HG03066 (cell line): Measurements from ENCODE around the gene EFNA2.

Experiments
- ATAC-seq: cut with Tn5 transposase; IDR thresholded peaks from one replicate; pipeline ENCODE4 v1.9.1; 2021; ENCODE audit warnings: low read depth; ENCODE audit not compliant: unreplicated experiment

The EFNA2 gene

DNA sequence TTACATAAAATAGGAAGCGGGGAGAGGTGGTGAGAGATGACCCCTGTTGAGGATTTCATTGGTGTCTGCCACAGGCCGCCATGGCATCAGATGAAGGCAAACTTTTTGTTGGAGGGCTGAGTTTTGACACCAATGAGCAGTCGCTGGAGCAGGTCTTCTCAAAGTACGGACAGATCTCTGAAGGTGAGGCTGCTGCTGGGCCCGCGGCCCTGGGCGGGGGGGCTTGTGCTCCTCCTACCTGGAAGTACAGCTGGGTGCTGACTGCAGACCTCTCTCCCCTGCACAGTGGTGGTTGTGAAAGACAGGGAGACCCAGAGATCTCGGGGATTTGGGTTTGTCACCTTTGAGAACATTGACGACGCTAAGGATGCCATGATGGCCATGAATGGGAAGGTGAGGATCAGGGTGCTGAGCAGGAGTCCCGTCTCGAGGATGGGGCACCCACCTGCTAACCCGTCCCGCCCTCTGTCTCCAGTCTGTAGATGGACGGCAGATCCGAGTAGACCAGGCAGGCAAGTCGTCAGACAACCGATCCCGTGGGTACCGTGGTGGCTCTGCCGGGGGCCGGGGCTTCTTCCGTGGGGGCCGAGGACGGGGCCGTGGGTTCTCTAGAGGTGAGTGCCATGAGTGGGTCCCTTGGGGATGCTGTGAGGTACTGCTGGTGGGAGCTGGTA, 14.7 kb upstream of the EFNA2 start:
- ATAC-seq, result no peak

DNA sequence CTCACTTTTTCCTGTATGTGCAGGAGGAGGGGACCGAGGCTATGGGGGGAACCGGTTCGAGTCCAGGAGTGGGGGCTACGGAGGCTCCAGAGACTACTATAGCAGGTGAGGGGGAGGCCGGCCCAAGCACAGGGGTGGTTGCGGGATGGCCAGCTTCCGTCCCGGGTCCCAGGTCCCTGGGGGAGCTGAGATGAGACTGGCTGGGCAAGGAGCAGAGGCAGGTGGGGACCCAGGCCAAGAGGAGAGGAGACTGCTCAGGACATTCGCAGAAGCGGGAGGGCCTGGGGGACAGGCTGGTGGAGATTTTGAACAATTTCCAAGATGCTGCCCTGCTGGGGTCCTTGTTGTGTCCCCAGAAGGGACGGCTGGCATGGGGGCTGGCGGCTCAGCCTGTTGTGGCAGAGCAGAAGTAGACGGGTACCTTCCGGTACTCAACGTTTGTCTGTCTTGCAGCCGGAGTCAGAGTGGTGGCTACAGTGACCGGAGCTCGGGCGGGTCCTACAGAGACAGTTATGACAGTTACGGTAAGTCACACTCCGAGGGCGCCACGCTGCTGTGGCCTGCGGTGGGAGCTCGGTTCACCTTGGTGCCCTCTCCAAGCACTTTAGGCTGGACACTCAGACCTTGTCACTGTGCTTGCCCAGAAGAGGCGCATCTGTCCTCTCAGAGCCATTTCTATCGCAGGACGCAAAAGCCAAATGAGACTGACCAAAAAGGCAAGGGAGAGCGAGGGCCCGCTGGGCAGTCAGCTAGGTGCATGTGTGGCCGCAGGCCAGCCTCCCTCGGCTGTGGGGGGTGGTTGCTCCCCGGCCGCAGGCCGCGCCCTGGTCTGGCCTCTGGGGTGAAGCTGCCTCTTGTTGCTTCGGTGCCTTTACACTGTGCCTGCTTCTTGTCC, 13.9 kb upstream of the EFNA2 start:
- no peak for ATAC-seq

DNA sequence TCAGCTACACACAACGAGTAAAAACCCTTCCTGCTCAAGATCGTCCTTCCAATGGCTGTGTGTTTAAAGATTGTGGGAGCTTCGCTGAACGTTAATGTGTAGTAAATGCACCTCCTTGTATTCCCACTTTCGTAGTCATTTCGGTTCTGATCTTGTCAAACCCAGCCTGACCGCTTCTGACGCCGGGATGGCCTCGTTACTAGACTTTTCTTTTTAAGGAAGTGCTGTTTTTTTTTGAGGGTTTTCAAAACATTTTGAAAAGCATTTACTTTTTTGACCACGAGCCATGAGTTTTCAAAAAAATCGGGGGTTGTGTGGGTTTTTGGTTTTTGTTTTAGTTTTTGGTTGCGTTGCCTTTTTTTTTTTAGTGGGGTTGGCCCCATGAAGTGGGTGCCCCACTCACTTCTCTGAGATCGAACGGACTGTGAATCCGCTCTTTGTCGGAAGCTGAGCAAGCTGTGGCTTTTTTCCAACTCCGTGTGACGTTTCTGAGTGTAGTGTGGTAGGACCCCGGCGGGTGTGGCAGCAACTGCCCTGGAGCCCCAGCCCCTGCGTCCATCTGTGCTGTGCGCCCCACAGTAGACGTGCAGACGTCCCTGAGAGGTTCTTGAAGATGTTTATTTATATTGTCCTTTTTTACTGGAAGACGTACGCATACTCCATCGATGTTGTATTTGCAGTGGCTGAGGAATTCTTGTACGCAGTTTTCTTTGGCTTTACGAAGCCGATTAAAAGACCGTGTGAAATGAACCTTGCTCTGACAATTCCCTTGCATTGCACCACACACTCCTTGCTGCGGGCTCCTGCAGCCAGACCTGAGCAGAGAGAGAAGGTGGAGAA, 13.0 kb upstream of the EFNA2 start:
- ATAC-seq, result no peak

DNA sequence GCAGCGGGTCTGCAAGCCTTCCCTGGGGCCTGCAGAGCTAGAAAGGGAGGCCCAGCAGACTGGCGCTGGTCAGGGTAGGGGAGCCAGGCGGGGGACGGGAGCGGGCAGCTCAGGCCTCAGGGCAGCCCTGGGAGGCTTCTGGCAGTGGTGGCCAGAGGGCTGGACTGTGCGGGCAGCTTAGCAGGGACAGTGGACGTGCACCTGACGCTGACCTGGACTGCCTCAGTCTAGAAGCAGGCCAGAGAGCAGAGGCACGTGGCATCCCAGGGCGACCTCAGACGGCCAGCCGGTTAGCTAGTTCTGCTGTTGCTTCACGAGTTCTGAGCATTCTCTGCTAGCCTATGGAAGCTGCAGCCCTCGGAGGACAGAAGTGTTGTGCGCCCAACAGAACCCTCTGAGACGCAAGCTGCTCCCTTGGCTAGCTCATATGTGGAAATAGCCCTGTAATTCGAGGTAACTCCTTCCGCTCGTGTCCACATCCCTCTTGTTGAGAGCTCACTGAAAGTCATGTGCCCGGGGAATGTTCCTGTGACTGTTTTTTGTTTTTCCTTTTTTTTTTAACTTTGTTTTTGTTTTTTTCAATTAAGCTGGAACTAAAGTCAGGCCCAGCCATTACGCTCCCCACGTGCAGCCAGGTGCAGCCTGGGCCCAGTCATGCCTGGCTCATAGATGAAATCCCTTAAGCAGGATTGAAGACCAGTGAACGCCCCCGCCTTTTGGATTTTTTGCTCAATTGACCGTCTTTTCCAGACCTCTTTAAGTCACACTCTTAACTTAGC, 12.2 kb upstream of the EFNA2 start:
- ATAC-seq, result no peak

DNA sequence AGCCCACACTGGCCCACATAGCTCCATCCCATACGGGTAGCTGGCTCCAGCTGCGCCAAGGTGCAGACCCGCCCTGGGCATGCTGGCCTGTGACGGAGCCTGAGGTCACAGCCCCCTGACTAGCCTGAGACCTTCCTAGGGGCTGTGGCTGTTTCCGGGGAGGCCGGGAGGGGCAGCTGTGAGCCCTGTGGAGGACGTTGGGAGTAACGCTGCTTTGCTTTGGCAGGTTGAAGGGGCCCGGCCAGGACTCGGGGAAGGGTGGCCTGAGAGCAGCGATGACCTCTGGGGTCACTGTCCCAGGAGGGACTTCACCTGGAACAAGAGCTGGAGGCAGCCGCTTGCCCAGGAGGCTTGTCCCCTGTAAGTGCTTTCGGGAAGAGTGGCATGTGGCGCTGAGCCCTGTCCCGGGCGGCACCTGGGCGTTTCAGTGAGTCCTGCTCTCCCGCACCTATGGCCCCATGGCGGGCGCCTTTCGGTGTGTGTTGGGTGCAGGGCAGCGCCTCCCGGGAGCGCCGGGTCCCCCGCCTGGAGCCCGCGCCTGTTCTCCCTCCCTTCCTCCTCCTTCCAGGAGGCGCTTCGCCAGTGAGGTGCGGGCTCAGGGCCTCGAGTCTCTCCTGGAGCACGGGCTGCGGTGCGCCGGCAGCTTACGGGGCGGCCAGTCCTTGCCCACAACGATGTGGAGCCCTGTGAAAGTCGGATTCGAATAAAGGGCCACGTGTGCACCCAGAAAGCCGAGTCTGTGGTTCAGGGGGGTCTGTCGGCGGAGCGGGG, 11.4 kb upstream of the EFNA2 start:
- no peak for ATAC-seq

DNA sequence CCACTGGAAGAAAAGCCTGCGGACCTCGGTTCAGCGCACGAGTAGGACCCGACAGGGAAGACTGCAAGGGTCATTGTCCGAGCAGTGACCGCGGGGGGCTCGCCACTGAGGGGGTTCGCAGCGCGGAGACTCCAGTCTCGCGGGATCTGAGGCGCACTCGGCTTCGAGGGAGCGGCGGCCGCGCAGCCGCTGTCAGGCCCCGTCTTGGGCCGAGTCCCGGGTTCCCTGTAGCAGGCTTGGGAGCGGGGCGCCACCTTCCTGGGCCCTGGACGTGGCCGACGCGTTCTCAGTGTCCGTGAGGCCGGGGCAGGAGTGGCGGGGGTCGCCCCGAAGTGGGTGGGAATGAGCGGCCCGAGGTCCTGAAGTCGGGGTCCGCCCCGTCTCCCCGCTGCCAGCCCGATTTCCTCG, 10.8 kb upstream of the EFNA2 start:
- ATAC-seq, result no peak

DNA sequence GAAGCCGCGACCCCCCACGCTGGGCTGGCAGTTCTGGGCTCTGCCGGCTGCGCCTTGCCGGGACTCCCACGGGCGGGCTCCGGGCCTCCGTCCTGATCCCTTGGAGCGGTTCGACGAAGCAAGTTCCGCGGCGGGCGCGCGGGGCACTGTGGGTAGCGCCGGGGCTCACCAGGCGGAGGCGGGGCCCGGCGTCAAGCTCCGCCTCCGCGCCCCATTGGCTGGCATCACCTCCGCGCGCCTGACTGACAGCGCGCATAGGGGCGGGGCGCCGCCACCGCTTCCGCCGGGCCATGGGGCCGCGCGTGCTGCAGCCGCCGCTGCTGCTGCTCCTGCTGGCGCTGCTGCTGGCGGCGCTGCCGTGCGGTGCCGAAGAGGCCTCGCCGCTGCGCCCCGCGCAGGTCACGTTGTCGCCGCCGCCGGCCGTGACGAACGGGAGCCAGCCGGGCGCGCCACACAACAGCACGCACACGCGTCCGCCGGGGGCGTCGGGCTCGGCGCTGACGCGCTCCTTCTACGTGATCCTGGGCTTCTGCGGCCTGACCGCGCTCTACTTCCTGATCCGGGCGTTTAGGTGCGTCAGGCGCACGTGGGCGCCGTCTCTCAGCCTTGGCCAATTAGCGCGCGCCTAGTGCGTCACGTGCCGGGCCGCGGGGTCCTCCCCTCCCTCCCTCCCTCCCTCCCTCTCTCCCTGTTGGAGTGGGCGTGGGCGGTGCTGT, 10.3 kb upstream of the EFNA2 start, which contains the start of gene FAM174C:
Gene FAM174C, plus strand, starts transcription at position 271 of the 716 bp plus-strand sequence. Its CDS starts 20 bp downstream, at position 291.
- peak; percentile 66 for ATAC-seq

DNA sequence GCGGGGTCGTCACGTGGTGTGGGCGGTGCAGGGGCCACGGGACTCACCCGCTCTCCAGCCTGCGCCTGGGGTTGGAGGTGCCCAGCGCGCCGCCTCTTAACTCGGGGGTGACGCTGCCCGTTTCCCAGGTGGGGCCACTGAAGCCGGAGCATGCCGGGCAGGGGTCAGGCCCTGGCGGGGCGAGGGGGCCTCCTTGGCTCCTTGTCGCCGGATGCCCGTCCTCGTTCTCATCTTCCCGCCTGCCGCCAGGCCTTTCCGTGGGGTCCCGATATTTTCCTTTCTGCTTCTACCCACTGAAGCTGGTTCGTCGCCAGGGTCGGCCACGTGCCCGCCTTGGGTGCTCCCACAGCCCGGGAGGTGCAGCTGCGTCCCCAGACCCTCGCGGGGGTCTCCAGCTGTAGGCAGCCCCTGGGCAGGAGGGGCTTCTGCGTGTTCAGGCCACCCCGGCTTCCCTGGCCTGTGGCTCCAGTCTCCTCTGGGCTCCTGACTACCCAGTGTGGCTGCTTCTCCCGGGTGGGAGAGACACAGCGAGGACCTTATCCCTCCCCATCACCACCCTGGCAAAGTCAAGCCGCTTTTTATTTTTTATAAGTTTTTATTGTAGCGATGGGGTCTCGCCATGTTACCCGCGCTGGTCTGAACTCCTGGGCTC, 9.6 kb upstream of the EFNA2 start:
- no peak for ATAC-seq

DNA sequence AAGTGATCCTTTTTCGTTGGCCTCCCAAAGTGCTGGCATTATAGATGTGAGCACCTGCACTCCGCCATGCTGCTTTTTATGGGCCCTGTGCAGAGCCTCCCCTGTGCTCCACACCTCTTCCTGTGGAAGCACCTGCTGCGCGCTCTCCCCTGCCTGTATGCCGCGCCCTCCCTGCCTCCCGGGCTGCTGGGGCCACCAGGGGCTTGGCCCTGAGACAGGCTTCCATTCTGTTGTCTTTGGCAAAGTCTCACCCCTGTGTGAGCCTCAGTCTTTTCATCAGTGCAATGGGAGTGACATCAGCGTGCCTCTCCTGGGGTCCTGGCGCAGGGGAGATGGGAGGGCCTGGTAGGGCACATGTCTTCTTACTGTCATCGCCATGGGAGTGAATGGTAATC, 9.0 kb upstream of the EFNA2 start:
- ATAC-seq, result no peak

DNA sequence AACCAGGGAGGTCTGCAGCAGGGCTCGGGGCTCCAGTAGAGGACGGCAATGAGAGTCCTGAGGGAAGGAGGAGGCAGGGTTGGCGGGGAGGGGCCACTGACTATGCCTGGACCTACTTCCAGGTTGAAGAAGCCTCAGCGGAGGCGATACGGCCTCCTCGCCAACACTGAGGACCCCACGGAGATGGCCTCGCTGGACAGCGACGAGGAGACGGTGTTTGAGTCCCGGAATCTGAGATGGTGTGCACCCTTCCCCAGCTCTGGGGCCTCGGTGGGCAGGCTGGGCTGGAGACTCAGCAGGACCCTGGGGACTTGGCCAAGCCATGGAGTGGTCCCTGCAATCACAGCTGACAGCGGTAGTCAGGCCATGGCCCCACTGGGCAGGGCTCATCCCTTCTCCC, 8.6 kb upstream of the EFNA2 start:
- no peak for ATAC-seq

DNA sequence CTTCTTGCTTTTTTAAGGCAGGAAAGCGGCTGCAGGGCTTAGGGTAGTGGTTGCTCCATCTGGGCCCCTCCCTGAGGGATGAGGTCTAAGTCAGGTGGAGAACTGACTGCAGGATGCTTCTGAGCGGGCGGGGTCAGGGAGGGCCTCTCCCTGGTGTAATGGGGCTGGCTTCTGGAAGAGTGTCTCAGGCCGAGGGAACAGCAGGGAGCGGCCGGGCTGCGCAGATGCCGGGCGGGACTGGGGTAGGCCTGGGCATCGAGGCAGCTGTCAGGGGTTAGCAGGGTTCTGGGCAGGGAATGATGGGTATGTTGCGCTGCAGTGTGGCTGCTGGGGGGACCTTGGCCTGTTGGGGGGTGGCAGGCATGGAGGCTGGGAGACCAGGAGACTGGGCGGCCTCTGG, 7.6 kb upstream of the EFNA2 start:
- ATAC-seq, result no peak

DNA sequence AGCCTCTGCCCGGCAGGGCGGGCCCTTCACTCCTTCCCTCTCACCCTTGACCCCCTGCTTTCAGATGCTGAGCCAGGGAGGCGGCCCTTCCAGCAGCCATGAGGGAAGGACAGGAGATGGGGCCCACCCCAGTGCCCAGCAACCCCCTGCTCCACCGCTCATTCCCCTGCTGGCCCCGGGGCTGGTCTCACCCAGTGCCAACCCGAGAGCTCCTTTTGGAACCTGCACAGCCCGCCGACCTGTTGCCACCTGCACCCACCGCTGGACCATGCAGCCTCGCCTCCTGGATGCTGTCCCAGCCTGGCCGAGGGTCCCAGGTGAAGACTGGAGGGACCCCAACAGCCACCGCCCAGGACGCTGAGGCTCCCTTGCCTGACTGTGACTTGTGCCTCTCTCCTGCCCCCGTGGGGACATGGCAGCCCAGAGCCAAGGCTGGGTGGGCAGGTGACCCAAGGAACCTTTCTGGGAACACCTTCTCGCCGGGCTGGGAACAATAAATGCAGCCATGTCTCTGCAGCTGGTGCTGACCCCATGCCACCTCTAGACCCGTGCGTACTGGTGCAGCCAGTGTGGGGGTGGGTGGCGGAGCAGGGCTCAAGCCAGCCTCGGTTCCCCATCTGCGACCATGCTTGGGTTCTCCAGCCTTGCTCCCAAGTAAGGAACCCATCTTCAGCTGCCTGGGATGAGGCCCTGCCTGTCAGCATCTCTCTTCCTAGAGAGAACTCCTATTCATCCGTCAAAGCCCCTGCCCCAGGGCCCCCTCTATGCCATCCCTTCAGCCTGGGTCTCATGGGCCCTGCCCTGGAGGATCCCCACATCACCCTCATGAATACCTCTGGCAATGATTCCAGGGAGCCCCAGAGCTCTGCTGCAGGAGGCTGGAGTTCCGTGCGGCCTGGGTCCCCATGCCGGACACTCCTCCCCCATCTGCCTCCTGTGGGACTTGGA, 6.7 kb upstream of the EFNA2 start:
- ATAC-seq, result no peak

DNA sequence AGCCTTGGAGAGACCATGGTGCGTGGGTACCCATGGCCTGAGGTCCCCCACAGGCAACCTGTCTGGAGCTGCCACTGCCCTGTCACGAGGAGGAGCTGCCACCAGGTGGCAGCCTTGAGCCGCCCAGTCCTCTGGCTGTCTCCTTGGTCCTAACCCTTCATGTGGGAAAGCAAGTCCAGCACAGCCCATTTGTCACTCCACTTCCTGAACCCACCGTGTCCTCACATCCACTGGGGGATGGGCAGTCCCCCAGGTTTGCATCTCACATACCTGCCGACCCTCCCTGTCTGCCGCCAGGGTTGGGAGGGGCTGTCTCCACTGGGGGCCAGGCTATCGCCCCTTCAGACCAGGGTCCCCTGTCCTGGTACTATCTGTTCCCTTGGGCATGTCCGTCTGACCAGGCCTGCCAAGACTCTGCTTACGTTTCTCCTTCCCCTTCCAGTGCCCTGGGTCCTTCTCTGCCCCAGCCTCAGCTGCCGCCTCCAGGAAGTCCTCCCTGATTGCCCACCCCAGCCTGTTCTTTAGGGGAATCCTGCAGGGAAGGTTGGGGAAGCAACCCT, 5.8 kb upstream of the EFNA2 start:
- ATAC-seq, result no peak

DNA sequence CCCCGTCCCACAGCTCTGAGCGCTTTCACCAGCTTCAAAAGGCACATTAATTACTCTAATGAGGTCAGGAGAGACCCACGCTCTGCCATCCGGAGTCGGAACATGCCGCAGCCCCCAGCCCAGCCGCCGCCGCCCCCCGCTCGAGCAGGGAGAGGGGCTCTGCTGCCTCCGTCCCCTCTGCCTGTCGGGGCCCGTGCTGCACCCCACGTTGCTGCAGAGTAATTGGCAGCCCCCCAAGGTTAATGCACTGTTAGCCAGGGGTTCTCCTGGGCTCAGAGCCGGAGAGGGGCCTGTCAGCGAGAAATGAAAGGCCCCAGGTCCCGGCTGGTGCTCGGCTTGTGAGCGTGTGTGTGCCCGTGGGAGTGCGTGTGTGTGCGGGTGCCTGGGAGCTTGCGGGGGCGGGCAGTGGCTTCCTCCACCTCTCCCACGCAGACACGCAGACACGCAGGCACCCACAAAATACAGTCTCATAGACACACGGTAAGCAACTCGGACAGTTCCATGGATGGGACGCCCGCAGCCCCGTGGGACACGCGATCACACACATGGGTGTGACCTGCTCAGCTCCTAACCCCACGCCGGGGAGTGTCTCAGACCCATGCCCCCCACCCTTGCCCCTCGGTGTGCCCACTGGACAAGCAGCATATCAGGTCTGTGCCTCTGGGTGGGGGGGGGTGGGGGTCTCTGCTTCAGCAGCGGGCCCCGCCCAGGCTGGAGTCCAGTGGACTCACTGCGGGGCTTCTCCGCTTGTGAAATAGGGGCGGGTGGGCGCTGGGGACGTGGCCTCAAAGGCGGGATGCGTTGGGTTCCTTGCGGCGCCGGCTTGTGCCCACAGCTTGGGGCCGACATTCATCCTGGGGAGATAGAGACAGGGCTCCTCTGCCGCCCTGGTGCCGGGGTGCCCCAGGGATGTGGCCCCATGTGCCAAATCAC, 4.8 kb upstream of the EFNA2 start:
- no peak for ATAC-seq

DNA sequence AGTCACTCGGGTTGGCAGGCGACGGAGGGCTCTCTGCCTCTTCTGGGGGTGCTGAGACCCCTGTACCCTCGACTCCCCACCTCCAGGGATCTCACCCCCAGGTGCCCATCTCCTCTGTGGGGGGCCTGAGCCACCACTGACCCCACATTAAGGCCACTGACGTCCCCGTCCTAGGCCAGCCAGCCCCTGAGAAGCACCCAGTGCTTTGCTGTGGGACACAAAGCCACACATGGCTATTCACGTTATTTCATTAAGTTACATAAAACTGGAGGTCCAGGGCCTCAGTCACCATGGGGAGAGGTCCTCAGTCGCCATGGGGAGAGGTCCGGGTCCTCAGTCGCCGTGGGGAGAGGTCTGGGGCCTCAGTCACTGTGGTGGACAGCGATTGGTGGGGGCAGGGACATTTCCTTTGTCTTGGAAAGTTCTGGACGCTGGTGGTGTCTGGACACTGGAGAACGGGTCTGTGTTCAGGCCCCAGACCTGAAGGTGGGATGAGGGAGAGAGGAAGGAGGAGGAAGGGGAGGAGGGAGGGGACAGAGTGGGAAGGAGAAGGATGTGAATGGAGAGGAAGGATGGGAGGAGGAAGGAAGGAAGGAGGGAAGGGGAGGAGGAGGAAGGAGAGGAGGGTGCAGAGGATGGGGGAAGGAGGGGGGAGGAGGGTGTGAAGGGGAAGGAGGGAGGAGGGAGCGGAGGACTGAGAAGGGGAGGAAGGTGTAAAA, 3.9 kb upstream of the EFNA2 start:
- no peak for ATAC-seq
